Stimulated activated CD4-positive, alpha-beta T cell treated with anti-CD3 and anti-CD28 coated beads, Interleukin-2, amount 100 ng/mL, for 48 hours (primary cell): ENCODE results near the gene ALAD.
"Not testable (repeated sequence)": the region's sequence is repeated elsewhere in the genome, so short reads cannot be mapped to it uniquely, and the experiment has no call there.

Source experiments
- DNase-seq, 2 donors: peaks; one replicate each; pipeline ENCODE4 v3.0.0-alpha.2; 2020

Gene ALAD

GRCh38 chr9:113401027-113401792 lies at the start of gene ALAD:
ALAD (minus strand) TSS chr9:113401284; CDS start chr9:113393559, 7,725 bp downstream.
- DNase-seq, result peak; percentile 99

- no peak for DNase-seq
Measured at GRCh38 chr9:113449376-113449775, 48.3 kb upstream of the ALAD start.

GRCh38 chr9:113446323-113446740 lies 45.2 kb upstream of the ALAD start:
- DNase-seq, result peak; percentile 5 to 10

- no peak for DNase-seq
Measured at GRCh38 chr9:113444736-113445135, 43.7 kb upstream of the ALAD start.

GRCh38 chr9:113437716-113438115 lies 36.6 kb upstream of the ALAD start:
- not testable (repeated sequence) for DNase-seq

GRCh38 chr9:113436728-113437515 lies 35.8 kb upstream of the ALAD start:
- DNase-seq, result no peak

- no peak for DNase-seq
Measured at GRCh38 chr9:113431191-113431590, 30.1 kb upstream of the ALAD start.

GRCh38 chr9:113428062-113428615 lies 27.1 kb upstream of the ALAD start:
- no peak for DNase-seq

- DNase-seq, result no peak
Measured at GRCh38 chr9:113427629-113428028, 26.5 kb upstream of the ALAD start.

GRCh38 chr9:113426701-113427100 lies 25.6 kb upstream of the ALAD start:
- no peak for DNase-seq

GRCh38 chr9:113425072-113425471 lies 24.0 kb upstream of the ALAD start:
- no peak for DNase-seq

GRCh38 chr9:113421726-113422125 lies 20.6 kb upstream of the ALAD start:
- DNase-seq, result no peak

- DNase-seq, result no peak
Measured at GRCh38 chr9:113417370-113417769, 16.3 kb upstream of the ALAD start.

GRCh38 chr9:113416149-113416721 lies 15.2 kb upstream of the ALAD start:
- DNase-seq, result no peak

- DNase-seq, result peak; percentile 93 to 94
Measured at GRCh38 chr9:113410207-113410864, 9.3 kb upstream of the ALAD start, which contains the start of the genes C9orf43 and POLE3. C9orf43 (plus strand) TSS chr9:113410747; CDS start chr9:113413494, 2,747 bp downstream. POLE3 (minus strand) TSS chr9:113410675; CDS start chr9:113410293, 382 bp downstream.

GRCh38 chr9:113409883-113410206 lies 8.8 kb upstream of the ALAD start:
- no peak for DNase-seq

- no peak for DNase-seq
Measured at GRCh38 chr9:113409481-113409880, 8.4 kb upstream of the ALAD start.

- DNase-seq, result peak; percentile 34 to 45
Measured at GRCh38 chr9:113406873-113407511, 5.9 kb upstream of the ALAD start.

GRCh38 chr9:113406353-113406752 lies 5.3 kb upstream of the ALAD start:
- not testable (repeated sequence) for DNase-seq

- DNase-seq, result no peak
Measured at GRCh38 chr9:113403646-113404045, 2.6 kb upstream of the ALAD start.

- DNase-seq, result no peak
Measured at GRCh38 chr9:113399646-113400200, 1.4 kb downstream of the ALAD start.

GRCh38 chr9:113398796-113399195 lies 2.3 kb downstream of the ALAD start:
- DNase-seq, result no peak
